GM18861 (cell line): Measurements from ENCODE around the gene TRO.

Experiments
- ATAC-seq: cut with Tn5 transposase; IDR thresholded peaks from one replicate; pipeline ENCODE4 v1.9.1; 2021; ENCODE audit not compliant: unreplicated experiment

TRO gene

GRCh38 chrX:54920610-54921426 lies at the start of gene TRO:
TSS of gene TRO (plus strand) at chrX:54920824. CDS start at chrX:54922247, 1,423 bp downstream.
- no peak for ATAC-seq

GRCh38 chrX:54885740-54886139 lies 34.9 kb upstream of the TRO start:
- no peak for ATAC-seq

- ATAC-seq, result peak; percentile 87
Measured at GRCh38 chrX:54891573-54891972, 29.1 kb upstream of the TRO start.

GRCh38 chrX:54894159-54894558 lies 26.5 kb upstream of the TRO start:
- ATAC-seq, result no peak

GRCh38 chrX:54909941-54910340 lies 10.7 kb upstream of the TRO start:
- no peak for ATAC-seq

- peak; percentile 49 for ATAC-seq
Measured at GRCh38 chrX:54921427-54922021, 900 bp downstream of the TRO start.

GRCh38 chrX:54922547-54922946 lies 1.9 kb downstream of the TRO start:
- no peak for ATAC-seq

- no peak for ATAC-seq
Measured at GRCh38 chrX:54923376-54923775, 2.8 kb downstream of the TRO start.

GRCh38 chrX:54926978-54927377 lies 6.4 kb downstream of the TRO start:
- ATAC-seq, result no peak

GRCh38 chrX:54928876-54929275 lies 8.3 kb downstream of the TRO start:
- ATAC-seq, result no peak

- no peak for ATAC-seq
Measured at GRCh38 chrX:54930291-54931049, 9.8 kb downstream of the TRO start.

GRCh38 chrX:54931107-54931506 lies 10.5 kb downstream of the TRO start:
- ATAC-seq, result no peak

- no peak for ATAC-seq
Measured at GRCh38 chrX:54933150-54933826, 12.7 kb downstream of the TRO start.

GRCh38 chrX:54934058-54934457 lies 13.4 kb downstream of the TRO start:
- ATAC-seq, result no peak

GRCh38 chrX:54934890-54935289 lies 14.3 kb downstream of the TRO start:
- ATAC-seq, result no peak

GRCh38 chrX:54935306-54935705 lies 14.7 kb downstream of the TRO start:
- no peak for ATAC-seq

GRCh38 chrX:54937416-54937815 lies 16.8 kb downstream of the TRO start:
- ATAC-seq, result no peak

- no peak for ATAC-seq
Measured at GRCh38 chrX:54944816-54945215, 24.2 kb downstream of the TRO start.

- no peak for ATAC-seq
Measured at GRCh38 chrX:54945224-54945623, 24.6 kb downstream of the TRO start.

GRCh38 chrX:54950730-54951375 lies 30.2 kb downstream of the TRO start:
- no peak for ATAC-seq

- no peak for ATAC-seq
Measured at GRCh38 chrX:54961750-54962149, 41.1 kb downstream of the TRO start.
